Tongue (tissue), 2 donors: ENCODE data around the gene TARDBP. TPM values are rescaled to one million over a fixed set of nuclear protein-coding genes. Genes with fewer than 3 reads are reported as not detected.
"Not testable (repeated sequence)": the region's sequence is repeated elsewhere in the genome, so short reads cannot be mapped to it uniquely, and the experiment has no call there.

ENCODE experiments used
- DNase-seq: peaks from one replicate; pipeline ENCODE4 v3.0.0-alpha.2; 2015
- total RNA-seq: library from RNA; depleted of rRNA; stranded (reverse); fragments of >200 nt; gene quantifications from one replicate; pipeline ENCODE4 v1.2.3, GENCODE V29; 2014

Gene TARDBP
- total RNA-seq, 1 donor from 2014 or later, result 218 TPM

DNA sequence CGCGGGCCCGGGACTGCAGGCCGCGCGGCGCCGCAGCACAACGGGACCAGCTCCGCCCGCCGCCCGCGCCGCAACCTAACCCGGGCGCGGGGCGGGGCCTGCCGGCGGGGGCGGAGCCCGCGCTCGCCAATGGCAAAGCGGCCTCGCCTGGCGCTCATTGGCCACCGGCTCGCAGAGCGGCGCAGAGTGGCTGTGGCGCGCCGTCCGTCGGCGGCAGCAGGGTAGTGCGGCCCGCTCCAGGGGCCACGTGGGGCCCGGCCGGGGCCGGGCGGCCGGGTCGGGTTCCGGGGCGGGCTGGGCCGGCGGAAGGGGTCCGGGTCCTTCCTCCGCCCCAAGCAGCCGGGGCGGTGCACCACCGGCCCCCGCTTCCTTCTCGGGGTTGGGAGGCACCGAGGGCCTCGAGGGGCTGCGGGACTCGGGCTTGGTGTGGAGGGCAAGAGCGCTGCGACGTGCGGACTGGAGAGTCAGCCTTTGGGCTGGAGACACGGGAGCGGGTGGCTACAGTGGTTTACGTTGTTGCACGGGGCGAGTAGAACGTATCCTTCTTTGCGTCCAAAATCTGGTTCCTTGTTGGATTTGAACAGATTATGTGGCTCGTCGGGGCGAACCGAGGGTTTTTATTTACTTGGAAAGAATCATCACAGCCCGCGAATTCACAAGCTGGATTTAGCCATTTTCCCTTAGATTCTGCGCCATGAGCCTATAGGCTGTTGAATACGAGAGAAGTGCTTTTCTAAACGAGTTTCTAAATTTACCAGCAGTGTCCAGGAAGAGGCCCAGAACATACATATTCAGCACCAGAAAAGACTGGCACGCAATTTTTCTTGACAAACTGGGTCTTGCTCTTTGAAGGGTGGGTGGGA, 47.7 kb downstream of the TARDBP start, which contains the start of gene SRM:
Gene SRM, minus strand, starts transcription at position 51 of the 863 bp plus-strand sequence. CDS start 75 bp downstream, outside the sequence.
- peak; percentile 95 for DNase-seq

DNA sequence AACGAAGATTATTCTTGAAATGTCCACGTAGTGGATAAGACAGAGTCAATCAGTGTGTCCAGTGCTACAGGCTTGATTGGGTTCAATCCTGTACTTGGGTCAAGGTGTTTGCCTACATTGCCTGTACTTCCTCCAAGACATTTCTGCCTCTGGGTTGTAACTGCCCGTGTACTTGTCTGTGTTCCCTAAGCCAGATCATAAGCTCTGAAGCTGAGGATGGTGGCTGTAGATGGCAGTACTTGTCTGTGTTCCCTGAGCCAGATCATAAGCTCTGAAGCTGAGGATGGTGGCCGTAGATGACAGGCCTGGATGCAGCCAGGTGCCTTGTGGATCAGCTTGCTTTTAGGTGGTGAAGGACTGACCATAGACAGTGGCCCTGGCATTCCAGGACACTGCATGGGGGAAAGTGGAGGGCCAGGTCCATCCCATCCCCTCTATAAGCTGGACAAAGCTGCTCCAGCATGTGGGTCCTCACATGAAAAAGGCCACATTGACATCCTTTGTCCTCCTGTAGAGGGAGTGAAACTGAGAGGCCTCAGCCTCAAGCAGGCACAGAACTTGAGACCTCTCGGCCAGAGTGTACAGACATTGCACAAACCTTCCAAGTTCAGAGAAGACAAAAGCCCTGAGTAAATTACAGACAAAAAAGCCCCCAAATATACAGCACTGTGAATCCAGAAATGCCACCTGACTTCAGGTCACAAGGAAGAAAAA, 49.4 kb downstream of the TARDBP start:
- no peak for DNase-seq

DNA sequence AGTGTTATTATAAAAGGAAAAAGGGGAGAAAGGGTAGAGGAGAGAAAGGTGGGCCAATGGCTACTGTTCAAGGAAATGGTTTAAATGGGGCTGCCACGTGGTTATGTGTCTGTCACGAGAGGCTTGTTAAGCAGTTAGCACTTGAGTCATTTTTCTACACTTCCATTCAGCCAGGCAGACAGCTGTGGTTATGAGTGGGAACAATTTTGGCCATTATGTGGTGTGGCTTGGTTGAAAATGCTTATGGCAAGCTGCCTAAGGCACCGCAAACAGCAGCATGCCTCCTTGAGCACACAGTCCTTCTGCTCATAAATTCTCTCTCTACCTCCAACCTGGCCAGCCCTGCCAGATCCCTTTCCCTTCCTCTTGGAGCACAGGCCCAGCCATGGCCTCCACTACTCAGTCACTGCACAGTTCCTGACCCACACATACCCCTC, 50.5 kb downstream of the TARDBP start:
- no peak for DNase-seq

DNA sequence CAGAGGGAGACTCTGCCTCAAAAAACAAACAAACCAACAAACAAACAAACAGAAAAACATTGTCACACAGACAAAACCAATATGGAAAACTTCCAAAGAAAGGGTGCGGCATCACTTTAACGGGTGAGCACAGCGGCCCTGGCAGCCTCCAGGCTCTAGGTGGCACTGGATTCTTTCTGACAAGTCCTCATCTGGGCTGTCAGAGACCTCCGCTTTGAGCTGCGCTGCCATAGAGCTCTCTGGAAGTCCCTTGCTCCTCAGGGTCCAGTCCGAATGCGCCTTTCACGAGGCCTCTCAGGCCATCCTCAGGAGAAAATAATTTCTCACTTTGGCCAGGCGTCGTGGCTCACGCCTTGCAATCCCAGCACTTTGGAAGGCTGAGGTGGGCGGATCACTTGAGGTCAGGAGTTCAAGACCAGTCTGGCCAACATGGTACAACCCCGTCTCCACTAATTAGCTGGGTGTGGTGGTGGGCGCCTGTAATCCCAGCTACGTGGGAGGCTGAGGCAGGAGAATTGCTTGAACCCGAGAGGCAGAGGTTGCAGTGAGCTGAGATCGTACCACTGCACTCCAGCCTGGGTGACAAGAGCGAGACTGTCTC, 51.6 kb downstream of the TARDBP start:
- not testable (repeated sequence) for DNase-seq

DNA sequence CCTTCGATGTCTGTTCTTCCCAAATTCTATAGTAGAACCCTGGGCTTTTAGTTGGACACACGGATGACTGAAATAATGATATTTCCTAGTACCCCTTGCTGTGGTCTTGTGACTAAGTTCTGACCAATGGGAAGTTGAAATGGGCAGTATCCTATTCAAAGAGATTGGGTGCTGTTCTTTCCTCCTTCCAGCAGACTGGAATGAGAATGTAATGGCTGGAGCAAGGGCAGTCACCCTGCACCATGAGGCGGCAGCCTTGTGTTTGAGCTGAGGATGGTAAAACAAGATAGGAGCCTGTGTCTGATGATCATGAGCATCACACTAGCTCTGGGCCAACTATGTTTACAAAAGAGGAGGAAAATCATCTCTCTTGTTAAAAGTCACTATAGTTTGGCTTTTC, 52.5 kb downstream of the TARDBP start:
- no peak for DNase-seq

DNA sequence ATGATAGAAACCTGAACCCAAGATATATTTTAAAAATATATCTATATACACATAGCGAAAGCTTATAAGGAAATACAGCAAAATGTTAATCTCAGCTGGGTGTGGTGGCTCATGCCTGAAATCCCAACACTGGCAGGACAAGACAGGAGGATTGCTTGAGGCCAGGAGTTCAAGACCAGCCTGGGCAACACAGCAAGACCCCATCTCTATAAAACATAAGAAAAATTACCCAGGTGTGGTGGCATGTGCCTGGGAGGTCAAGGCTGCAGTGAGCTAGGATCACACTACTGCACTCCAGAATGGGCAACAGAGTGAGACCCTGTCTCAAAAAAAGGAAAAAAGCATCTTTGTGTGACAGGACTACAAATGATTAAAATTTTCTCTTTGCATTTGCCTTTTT, 53.3 kb downstream of the TARDBP start:
- DNase-seq, result no peak

DNA sequence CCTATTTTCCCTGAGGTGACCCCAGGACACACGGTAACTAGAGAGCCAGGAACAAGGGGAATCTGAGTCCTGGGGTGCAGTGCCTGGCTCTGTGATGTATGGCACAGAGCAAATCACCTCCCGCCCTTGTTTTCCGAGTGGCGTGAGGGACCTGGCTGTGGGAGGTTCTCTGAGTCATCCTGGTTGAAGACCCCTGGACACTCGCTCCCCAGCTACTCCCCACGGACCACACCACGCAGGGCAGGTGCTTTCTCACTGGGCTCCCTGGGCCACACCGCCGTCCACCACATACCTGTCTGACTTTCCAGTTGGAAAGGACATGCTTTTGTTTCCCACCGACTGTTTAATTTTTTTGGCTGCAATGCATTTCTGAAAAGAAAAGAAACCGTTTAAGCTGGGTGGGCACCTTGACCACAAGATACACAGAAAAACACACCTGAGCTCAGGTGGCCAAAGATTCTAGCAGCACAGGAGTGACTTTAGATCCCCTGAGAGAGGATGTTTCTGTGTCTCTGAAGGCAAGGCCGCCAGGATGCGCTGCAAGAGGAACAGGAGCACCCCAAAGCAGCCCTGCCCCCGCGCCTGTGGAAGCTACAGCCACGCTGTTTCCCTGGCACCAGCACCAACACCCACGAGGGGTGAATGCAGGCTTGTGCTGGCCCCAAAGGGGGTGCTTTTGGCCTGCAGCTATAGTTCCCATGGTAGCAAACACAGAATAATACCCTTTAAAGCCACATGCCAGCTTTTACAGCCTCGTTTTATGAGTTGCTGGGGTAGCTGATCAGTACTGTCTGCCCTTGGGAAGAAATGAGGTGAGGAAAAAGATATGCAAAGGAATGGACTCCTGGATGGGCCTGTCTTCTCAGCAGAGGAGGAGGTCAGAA, 55.5 kb downstream of the TARDBP start:
- no peak for DNase-seq

DNA sequence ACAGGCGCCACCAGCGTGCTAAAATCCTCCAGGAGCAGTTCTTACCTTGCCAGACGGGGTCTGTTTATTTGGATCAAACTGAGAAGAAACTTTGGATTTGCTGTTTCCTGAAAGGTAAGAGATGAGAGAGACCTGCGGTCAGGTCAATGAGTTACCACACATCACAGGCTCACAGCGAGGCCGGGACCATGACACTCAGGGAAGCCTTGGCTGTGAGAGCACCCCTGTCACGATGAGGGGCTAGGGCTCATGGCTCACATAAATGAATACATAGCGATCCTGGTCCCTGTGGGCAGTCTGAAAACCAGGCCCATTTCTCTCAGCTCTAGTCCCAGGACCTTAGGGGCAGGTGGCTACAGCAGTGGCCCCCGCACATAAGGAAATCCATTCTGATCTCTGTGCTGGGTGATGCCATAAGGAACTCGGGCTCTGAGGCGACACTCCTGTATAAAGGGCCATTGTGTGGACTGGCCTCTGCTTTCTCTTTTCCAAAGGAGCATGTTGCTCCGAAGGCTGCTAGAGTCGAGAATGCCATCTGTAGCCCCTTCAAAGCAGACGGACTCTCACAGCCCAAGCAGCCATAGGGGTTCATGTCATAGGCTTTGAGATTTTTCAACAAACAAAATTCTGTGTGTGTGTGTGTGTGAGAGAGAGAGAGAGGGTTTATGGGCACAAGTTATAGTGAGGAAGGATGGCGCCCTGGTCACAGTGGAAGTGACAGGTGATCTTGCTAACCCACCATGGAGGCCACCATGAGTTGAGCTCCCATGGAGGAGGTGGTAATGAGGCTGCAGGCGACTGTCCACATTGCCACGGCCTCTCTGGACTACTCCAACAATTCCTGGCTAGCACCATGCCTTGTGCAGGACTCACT, 56.4 kb downstream of the TARDBP start:
- no peak for DNase-seq

DNA sequence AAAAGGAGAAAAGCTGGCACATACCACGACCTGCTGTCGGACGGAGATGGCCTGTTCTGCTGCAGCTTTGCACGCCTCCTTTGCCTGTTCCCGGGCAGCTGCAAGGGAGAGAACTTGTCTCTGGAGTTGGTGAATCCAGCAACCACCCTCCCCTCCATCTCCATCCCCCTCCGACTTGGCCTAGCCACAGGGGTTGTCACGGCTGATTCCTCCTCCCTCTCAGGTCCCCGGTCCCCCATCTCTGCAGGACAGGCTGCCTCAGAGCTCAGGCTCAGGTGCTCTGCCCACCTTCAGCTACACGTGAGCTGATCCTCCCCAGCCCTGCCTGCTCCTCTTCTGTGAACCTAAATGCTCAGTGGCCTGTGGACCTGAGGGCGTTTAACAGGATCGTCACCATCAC, 58.4 kb downstream of the TARDBP start:
- no peak for DNase-seq

DNA sequence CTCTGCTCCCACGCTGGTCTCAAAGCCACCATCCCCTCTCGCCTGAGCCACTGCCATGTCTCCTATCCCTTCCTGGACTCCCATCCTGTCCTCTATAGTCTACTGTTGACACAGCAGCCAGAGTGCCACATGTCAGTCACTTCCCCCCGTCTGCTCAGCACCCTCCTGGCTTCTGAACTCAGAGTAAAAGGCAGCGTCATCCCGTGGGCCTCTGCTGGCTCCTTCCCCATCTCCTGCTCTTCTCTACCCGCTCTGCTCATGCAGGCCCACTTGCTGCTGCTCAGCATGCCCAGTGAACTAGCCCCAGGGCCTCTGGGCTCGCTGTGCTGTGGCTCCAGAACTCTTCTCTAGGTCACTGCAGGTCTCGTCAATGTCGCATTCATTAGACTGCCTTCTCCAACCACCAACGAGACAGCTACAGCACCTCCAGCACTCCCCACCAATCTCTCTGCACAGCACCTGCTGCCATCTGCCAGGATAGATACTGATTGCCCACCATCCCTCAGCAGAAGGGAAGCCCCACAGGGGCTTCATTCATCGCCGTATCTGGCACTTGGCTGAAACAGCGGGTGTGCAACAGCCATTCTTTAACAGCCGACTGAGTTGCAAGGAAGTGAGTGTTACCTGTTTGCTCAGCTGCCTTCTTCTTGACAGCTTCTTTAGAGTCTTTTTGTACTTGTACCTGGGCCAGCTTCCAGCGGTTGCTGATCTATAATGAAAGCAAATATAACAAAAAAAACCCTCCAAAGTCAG, 59.2 kb downstream of the TARDBP start:
- peak; percentile 39 for DNase-seq

DNA sequence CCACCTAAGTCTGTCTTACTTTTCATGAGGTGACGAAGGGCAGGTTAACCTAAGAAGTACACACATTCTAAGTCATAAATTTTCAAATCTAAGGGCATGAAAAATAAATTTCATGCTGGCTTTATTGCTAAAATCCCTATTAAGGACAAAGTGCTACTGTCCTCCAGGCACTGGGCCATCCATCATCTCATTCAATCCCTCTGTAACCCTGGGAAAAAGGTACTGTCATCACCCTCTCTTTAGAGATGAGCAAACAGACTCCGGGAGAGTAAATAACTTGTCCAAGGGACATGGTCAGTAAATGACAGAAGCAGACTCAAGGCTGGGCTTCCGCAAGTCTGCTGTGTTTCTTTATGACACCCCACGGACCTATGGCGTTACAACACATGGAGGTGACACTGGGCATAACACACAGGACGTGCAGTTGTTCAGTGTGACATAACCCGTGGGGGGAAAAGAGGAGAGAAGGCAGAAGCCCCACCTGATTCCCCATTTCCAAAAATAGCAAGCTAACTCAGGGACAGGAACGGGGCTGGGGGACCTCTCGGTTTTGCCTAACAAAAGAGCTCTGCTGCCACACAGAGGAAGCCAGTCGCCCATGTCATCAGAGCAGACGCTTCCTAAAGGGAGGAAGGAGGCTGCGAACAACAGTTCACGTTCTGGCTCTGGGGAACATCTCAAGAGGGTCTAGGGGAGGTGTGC, 59.9 kb downstream of the TARDBP start:
- DNase-seq, result no peak

DNA sequence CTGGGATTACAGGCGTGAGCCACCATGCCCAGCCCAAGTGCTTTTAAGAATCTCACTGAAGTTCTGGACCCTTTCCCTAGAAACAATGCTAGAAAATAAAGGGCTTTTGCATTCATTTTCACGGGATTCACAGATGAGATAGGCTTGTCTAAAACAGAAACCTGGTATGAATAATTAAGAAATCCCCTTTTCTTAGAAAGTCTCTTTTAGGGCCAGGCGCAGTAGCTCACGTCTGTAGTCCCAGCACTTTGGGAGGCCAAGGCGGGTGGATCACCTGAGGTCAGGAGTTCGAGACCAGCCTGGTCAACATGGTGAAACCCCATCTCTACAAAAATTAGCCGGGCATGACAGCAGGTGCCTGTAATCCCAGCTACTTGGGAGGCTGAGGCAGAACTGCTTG, 60.9 kb downstream of the TARDBP start:
- DNase-seq, result not testable (repeated sequence)

Other genes starting within 250 kb of the TARDBP start
- gene CASZ1, start 216.0 kb upstream of the TARDBP start, total RNA-seq, result 20.9 TPM
- gene MASP2, start 34.6 kb downstream of the TARDBP start, total RNA-seq, result not detected
- 25.7 TPM for gene SRM, start 47.4 kb downstream of the TARDBP start, total RNA-seq
- gene EXOSC10, start 87.2 kb downstream of the TARDBP start, total RNA-seq, result 39.7 TPM
- gene ANGPTL7, start 176.7 kb downstream of the TARDBP start, total RNA-seq, result 12.0 TPM
- 44.5 TPM for gene MTOR, start 249.9 kb downstream of the TARDBP start, total RNA-seq